Hematopoietic multipotent progenitor cell (in vitro differentiated cells): ENCODE measurements around the gene PCA3. TPM values are rescaled to one million over a fixed set of nuclear protein-coding genes. Genes with fewer than 3 reads are reported as not detected.

Experiments used
- DNase-seq, 3 donors: peaks; one replicate each; pipeline ENCODE4 v3.0.0-alpha.2; 2011 to 2015; ENCODE audit warnings: low read depth in 2 of 3, low spot score in 2 of 3
- total RNA-seq: library from RNA; depleted of rRNA; stranded (reverse); fragments of >200 nt; gene quantifications from one replicate; pipeline ENCODE4 v1.2.3, GENCODE V29; 2012

The PCA3 gene
- total RNA-seq, 1 donor: 0.54 TPM

DNA sequence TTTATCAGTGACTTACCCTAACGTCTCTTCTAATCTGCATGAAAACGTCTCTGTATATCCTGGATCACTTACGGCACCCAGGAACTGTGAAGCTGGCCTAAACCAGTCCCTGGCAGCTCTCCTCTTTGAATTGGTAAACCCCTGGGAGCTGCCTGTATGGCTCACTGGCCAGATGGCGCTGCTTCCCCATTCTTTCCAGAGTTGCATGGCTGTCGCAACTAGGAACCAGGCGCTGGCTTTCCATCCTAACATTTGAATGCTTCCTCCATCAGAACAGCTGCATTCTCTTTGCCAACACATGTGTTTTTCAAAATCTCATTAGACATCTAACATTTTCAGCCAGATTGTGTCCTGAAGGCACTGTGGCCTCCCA, 8.0 kb upstream of the PCA3 start:
- DNase-seq: no peak

DNA sequence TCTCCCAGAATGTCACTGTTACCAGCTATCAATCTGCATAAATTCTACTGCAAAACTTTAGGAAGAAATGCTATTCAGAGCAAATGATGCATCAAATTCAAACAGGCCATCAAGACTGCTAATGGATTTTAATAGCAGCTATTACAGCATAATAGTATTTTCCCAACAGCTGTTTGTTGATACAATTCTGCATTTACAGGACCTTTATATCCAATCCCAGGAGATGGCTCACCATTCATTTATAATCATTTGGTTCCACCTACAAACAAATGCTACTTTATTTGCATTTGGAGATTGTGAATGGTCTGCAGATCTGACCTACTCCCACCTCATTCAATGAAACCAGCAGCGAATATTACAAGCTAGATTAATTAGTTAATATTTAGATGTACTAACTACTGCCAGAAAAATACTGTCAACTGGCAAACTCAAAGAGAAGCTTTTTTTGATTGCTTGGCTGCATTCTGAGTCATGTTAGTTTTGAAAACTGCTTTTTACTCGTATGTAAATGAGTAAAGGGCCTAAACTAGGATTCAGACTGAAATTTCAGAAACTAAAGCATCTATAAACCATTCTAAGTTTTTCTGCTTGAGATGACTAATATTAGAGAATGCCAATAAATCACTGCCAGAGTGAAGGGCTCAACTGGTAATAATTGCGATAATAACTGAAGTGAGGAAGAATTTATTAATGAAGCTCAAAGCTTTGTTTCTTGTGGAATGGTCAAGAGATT, 7.1 kb upstream of the PCA3 start:
- DNase-seq: no peak

- DNase-seq: no peak
Measured at GRCh38 chr9:76758476-76758875, 5.8 kb upstream of the PCA3 start.

DNA sequence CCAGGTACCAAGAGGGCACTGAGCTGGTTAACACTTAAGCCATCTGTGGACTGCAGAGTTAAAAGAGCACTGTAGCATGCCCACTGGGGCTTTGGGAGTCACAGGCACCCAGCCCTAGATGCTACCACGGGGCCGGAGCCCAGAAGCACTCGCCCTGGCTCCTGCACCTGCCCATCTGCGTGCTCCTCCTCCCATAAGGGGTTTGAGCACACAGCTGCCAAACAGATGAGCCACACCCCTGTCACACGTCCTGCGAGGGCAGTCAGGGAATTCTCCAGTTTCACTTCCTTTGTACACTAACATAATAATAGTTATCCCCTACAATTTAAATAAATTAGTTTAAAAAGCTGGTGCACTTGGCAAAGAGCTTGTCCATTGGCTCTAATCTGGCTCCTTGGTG, 4.5 kb upstream of the PCA3 start:
- no peak for DNase-seq

DNA sequence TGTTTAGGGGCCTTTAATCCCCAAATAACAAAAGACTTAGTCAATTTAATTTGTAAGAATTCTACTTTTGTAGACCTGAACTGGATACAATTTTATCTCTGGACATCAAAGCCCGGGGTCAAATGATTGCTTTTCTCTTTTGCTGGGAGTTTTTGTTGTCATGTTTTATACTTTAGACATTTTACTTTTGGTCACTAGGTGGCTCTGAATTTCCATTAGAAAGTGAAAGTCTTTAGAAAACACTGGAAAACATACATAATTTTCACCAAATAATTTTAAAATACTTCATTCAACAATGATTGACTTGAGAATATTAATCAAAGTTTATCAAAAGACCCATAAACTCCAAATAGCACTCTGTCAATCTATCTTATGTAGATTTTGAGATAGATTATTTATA, 2.8 kb upstream of the PCA3 start:
- DNase-seq: peak in 1 of 3 donors; percentile 29

DNA sequence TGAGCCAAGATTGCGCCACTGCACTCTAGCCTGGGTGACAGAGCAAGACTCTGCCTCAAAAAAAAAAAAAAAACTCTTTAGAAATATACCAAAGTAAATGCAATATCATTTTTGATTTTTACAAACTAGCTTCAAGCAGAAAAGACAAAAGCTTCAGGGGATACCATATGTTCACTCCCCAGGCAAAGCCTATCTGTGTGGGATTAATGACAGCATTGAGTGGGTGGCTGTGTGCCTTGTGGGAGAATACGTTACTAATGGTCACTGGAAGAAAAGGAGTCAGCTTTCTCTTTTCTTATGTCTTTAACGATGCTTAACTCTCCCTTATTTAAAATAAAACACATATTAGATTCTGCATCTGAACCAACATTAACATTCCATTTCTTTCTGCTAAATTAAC, 1.9 kb downstream of the PCA3 start:
- no peak for DNase-seq

DNA sequence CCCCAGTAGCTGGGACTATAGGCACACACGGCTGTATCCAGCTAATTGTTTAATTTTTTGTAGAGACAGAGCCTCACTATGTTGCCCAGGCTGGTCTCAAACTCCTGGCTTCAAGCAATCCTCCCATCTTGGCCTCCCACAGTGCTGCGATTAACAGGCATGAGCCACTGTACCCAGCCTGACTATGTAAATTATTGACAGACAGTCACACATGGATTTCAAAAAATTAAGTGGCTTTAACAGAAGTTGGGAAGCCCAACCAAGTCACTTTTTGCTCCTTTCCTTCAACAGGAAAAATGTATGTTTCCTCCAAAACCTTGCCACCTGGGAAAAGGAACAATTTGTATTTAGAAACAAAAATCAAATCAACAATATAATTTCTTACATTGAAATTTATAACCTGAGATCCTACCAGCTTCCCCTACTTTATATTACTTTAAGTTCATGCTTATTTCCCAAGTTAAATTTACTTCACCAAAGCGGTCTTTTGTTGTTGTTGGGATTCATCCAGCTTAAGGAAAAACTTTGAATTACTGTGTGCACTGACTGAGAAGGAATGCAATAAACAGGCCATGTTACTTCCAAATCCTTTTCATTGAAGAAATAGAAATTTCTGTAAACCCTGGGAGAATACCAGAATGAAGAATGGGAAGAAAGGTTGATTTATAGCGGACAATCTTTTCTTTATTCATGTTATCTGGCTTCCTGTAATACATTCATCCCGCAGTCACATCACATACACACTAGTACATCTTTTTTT, 8.6 kb downstream of the PCA3 start:
- no peak for DNase-seq

DNA sequence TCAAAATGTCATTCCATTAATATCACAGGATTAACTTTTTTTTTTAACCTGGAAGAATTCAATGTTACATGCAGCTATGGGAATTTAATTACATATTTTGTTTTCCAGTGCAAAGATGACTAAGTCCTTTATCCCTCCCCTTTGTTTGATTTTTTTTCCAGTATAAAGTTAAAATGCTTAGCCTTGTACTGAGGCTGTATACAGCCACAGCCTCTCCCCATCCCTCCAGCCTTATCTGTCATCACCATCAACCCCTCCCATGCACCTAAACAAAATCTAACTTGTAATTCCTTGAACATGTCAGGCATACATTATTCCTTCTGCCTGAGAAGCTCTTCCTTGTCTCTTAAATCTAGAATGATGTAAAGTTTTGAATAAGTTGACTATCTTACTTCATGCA, 20.6 kb downstream of the PCA3 start:
- no peak for DNase-seq

DNA sequence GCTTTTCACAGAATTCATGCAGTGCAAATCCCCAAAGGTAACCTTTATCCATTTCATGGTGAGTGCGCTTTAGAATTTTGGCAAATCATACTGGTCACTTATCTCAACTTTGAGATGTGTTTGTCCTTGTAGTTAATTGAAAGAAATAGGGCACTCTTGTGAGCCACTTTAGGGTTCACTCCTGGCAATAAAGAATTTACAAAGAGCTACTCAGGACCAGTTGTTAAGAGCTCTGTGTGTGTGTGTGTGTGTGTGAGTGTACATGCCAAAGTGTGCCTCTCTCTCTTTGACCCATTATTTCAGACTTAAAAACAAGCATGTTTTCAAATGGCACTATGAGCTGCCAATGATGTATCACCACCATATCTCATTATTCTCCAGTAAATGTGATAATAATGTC, 21.3 kb downstream of the PCA3 start:
- DNase-seq: no peak

DNA sequence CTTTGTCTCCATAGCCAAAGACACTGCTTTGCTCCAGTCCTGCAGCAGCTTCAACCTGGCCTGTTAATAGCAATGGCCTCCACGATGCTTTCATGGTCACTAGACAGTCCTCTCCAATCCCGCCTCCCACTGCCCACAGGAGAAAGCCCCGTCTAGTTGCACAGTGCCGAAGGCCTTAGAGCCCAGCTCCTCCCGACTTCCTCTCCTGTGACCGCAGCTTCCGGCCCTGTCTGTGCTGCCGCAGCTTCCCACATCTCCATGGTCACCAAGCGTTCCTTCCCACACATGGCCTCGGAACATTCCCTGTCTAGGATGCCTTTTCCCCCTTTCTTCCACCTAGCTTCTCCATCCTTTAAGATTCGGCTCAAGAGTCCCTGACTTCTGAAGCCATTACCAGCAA, 23.4 kb downstream of the PCA3 start:
- DNase-seq: no peak

GRCh38 chr9:76789840-76790239, 25.6 kb downstream of the PCA3 start:
- DNase-seq: no peak

DNA sequence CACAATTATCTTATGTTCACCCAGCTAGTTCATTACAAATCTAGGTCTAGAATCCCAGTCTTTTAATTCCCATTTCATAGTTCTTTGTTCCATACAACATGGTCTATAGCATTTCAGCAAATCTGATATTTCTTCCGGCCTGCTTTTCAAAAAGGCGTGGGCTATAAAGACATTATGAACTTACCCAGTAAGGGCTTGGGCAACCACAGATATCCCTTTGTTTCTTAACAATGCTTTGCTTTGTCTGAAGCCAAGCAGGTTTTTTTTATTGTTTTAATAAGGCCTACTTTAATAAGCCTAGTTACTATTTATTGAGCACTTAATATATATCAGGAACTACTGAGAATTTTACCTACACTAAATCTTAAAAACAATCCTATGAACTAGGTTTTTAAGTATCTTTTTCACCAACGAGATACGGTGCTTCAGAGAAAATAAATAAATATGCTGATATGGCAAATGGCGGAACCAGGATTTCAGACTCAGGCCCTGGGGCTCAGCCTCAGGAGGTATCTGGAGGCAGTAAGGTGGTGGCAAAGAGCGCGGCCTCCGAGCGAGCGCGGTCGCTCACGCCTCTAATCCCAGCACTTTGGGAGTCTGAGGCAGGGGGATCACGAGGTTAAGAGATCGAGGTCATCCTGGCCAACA, 29.7 kb downstream of the PCA3 start:
- DNase-seq: no peak

DNA sequence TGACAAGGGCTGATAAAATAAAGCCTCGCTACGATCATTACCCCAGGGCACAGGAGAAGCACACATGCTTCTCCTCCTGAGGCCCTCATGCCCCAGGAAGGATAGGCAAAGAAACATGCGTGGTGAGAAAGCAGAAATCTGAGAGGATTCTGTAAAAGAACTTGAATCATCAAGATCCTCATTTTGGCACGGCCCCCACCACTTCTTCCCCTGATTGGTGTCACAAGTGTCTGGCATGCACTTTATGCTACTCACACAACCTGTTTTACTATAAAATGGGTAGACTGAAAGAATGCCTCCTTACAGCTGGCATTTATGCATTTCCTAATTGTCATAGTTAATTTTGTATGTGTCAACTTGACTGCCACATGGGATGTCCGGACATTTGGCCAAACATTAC, 32.1 kb downstream of the PCA3 start:
- DNase-seq: no peak

- DNase-seq: peak in 1 of 3 donors; percentile 4
Measured at GRCh38 chr9:76798527-76798926, 34.3 kb downstream of the PCA3 start.

DNA sequence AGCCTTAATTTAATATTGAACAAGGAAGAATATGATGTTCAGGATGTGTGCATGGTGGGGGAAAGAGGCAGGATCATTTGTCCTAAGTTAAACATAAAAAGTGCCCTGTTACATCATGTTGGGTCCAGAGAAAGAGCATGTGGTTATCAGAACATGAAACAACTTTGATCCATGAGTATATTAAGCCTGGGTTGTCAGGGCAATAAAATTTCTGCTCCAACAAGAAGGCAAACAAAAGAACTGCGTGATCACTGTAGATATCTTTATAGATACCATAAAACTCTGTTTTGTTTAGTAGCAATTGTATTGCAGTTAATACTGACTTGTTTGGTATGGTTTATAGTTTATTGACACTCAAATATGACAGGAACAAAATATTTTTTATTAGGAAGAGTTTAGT, 35.2 kb downstream of the PCA3 start:
- DNase-seq: no peak

GRCh38 chr9:76800901-76801300, 36.7 kb downstream of the PCA3 start:
- no peak for DNase-seq

DNA sequence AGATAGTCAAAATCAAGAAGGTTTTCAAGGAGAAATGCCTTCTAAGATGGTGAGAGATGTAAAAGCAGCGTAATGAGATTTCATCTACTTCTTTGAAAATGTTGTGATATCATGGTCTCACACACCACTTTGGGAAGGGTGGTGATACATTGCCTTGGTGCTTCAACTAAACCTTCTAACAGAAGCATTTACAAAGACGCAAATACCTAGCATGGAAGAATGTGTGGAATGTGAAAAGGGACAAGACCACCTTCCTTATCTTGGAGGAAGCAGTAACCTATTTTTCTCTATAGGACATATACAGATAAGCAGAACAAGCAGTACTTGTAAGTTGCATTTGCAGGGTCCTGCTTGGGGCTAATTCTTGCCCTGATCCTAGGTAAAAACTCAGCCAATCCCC, 38.8 kb downstream of the PCA3 start:
- DNase-seq: no peak

DNA sequence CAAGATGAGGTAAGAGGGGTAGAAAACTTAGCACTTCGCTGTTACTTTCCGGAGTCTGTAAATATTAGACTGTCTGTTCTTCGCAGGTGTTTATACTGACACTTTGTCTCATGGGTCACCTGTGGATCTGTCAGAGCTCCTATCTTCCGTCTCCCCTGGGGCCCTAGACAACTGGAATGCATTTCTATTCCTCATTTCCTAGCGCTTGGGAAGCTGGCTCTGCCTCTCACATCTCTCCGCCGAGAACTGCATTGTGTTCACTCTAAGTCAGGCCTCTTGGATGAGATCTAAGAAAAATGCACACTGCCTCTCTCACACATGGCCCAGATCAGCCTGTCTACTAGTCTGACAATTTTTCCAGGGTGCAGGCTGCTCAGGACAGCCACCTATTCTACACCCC, 39.5 kb downstream of the PCA3 start:
- no peak for DNase-seq

DNA sequence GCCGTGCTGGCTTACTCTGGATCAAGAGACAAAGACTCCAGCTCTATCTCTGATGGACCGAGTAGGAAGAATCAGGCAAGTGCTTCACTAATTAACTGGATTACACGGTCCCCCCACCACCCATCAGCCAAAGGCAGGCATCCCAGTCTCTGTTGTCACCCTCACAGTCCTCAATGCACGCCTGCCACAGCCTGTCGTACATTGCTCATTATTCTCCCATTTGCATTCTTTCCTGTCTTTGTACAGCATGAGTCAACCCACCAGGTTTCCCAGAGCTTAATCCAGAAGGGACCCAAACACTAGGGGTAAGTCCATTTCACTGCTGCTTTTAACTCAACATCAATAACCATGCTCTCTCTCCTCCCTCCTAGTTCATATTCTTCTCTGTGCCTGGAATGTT, 44.4 kb downstream of the PCA3 start:
- no peak for DNase-seq

- peak in 2 of 3 donors; percentile 48 to 64 for DNase-seq
Measured at GRCh38 chr9:76810377-76810957, 46.2 kb downstream of the PCA3 start.

DNA sequence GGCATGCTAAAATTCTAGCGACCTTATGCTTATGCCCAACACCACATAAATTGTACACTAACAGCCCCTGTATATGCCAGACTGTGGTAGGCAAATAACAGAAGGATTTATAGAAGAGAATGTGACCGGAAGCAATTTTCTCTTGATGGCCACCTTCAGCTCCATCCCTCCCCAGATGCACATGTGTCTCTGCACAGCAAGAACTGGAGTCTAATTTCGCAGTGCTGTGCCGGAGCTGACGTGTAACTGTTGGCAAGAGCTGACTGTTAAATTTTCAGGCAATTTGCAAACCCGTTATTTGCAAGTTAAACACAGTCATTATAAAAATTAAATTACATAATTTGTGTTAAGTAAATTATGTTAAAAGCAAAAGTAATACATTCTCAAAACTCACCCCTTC, 48.4 kb downstream of the PCA3 start:
- no peak for DNase-seq

DNA sequence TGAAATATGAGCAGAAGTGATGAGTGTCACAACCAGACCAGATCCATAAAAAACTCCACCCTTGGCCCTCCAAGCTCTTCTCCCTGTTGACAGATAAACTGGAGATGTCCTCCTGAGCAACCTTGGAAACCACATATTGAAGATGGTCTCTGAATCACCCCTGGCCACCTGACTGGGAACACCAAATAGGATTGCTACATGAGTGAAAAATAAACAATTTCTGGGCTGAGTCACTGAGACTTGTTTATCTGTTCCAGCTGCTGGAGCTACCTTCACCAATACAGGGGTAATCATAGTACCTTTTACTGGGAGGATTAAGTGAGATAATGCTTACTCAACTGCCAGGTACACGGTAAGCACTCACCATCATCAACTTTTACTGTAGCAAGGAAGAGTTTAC, 53.3 kb downstream of the PCA3 start:
- DNase-seq: no peak
